Neural cell (in vitro differentiated cells): ENCODE data around the gene ERC2. TPM values are rescaled to one million over a fixed set of nuclear protein-coding genes. Genes with fewer than 3 reads are reported as not detected.

Experiments
- H2AFZ ChIP-seq: fragments of 200-600, 300-800 bp; sonication (generic), shearing (Covaris generic); 2 replicates; pipeline ENCODE4 v1.6.0; 2014; ENCODE audit warnings: low read depth, mild to moderate bottlenecking, antibody characterized with exemption, low read length, moderate library complexity
- H3F3A ChIP-seq: fragments of 200-600 bp; shearing (Covaris generic); 2 replicates; pipeline ENCODE4 v1.6.1; 2016; ENCODE audit warnings: mild to moderate bottlenecking, moderate library complexity, mixed read lengths, antibody characterized with exemption, low read length; ENCODE audit not compliant: insufficient read depth, poor library complexity, severe bottlenecking
- H3K27ac ChIP-seq: fragments of 200-600, 300-800 bp; sonication (generic), shearing (Covaris generic); 2 replicates; pipeline ENCODE4 v1.5.1; 2014; ENCODE audit warnings: mild to moderate bottlenecking, low read length, moderate library complexity
- H3K27me3 ChIP-seq: fragments of 300-800, 200-600 bp; sonication (generic), shearing (Covaris generic); 2 replicates; pipeline ENCODE4 v1.6.0; 2014; ENCODE audit warnings: mild to moderate bottlenecking, low read depth, low read length, moderate library complexity; ENCODE audit not compliant: insufficient read depth
- H3K36me3 ChIP-seq: fragments of 300-800, 200-600 bp; sonication (generic), shearing (Covaris generic); 2 replicates; pipeline ENCODE4 v1.5.1; 2014; ENCODE audit warnings: mild to moderate bottlenecking, antibody characterized with exemption, low read length, moderate library complexity; ENCODE audit not compliant: insufficient read depth
- H3K4me2 ChIP-seq: fragments of 300-800, 200-600 bp; sonication (generic), shearing (Covaris generic); 2 replicates; pipeline ENCODE4 v1.6.0; 2014; ENCODE audit warnings: mild to moderate bottlenecking, low read length
- H3K4me3 ChIP-seq: fragments of 300-800, 200-600 bp; sonication (generic), shearing (Covaris generic); 2 replicates; pipeline ENCODE4 v1.5.1; 2014; ENCODE audit warnings: mild to moderate bottlenecking, low read length, moderate library complexity
- H3K79me2 ChIP-seq: fragments of 200-600 bp; shearing (Covaris generic); replicated peaks from 2 replicates; pipeline ENCODE4 v1.6.0; 2014; ENCODE audit warnings: mild to moderate bottlenecking, low read length, moderate library complexity; ENCODE audit not compliant: insufficient read depth
- H3K9ac ChIP-seq: fragments of 300-800, 200-600 bp; sonication (generic), shearing (Covaris generic); 2 replicates; pipeline ENCODE4 v1.6.1; 2016; ENCODE audit warnings: mild to moderate bottlenecking, low read length, mixed read lengths
- H3K9me2 ChIP-seq: fragments of 200-600 bp; shearing (Covaris generic); 2 replicates; pipeline ENCODE4 v1.6.1; 2016; ENCODE audit warnings: mild to moderate bottlenecking, low read length, mixed read lengths; ENCODE audit not compliant: insufficient read depth
- H3K9me3 ChIP-seq: fragments of 200-600, 300-800 bp; sonication (generic), shearing (Covaris generic); 2 replicates; pipeline ENCODE4 v1.6.1; 2016; ENCODE audit warnings: mild to moderate bottlenecking, mixed run types, low read length, moderate library complexity, mixed read lengths
- H4K20me1 ChIP-seq: fragments of 200-600 bp; shearing (Covaris generic); 2 replicates; pipeline ENCODE4 v1.6.1; 2016; ENCODE audit warnings: mild to moderate bottlenecking, mixed run types; ENCODE audit not compliant: insufficient read depth
- EP300 ChIP-seq: fragments of 450-650 bp; conservative IDR thresholded peaks from 2 replicates; pipeline ENCODE4 v1.6.1; 2014; ENCODE audit warnings: antibody characterized with exemption, mild to moderate bottlenecking, moderate library complexity; ENCODE audit not compliant: poor library complexity, severe bottlenecking
- EZH2 ChIP-seq: fragments of 200-600, 300-800 bp; shearing (Covaris generic), sonication (generic); IDR thresholded peaks from 2 replicates; pipeline ENCODE4 v1.6.1; 2014; ENCODE audit warnings: antibody characterized with exemption, low read length, borderline replicate concordance, mild to moderate bottlenecking; ENCODE audit not compliant: insufficient read depth, poor library complexity, severe bottlenecking
- MXI1 ChIP-seq: fragments of 450-650 bp; conservative IDR thresholded peaks from 2 replicates; pipeline ENCODE4 v1.6.1; 2014; ENCODE audit warnings: antibody characterized with exemption, mild to moderate bottlenecking; ENCODE audit not compliant: poor library complexity, severe bottlenecking
- POLR2AphosphoS5 ChIP-seq: IDR thresholded peaks from 2 replicates; pipeline ENCODE4 v1.6.1; 2012
- RAD21 ChIP-seq: fragments of 450-650 bp; conservative IDR thresholded peaks from 2 replicates; pipeline ENCODE4 v1.6.1; 2014; ENCODE audit warnings: antibody characterized with exemption, mild to moderate bottlenecking, moderate library complexity
- SMC3 ChIP-seq: fragments of 450-650 bp; conservative IDR thresholded peaks from 2 replicates; pipeline ENCODE4 v1.6.1; 2014; ENCODE audit warnings: antibody characterized with exemption, mild to moderate bottlenecking, moderate library complexity; ENCODE audit not compliant: poor library complexity
- TAF1 ChIP-seq: IDR thresholded peaks from 2 replicates; pipeline ENCODE4 v1.6.1; 2012; ENCODE audit warnings: low read depth
- polyA plus RNA-seq: library from polyadenylated mRNA; depleted of rRNA; stranded (reverse); fragments of >200 nt; gene quantifications from 2 replicates; pipeline ENCODE4 v1.2.3, GENCODE V29; 2014
- TF ChIP-seq, protein P1 (sequence below): fragments of 450-650 bp; IDR thresholded peaks from 2 replicates; pipeline ENCODE4 v1.5.1; 2014; ENCODE audit warnings: antibody characterized with exemption, mild to moderate bottlenecking, moderate library complexity; ENCODE audit not compliant: poor library complexity, severe bottlenecking
- TF ChIP-seq, protein P2 (sequence below): IDR thresholded peaks from 2 replicates; pipeline ENCODE4 v1.6.1; 2012; ENCODE audit warnings: borderline replicate concordance

The ERC2 gene
- polyA plus RNA-seq, 1 donor from 2014 or later, result 60.4 TPM

DNA sequence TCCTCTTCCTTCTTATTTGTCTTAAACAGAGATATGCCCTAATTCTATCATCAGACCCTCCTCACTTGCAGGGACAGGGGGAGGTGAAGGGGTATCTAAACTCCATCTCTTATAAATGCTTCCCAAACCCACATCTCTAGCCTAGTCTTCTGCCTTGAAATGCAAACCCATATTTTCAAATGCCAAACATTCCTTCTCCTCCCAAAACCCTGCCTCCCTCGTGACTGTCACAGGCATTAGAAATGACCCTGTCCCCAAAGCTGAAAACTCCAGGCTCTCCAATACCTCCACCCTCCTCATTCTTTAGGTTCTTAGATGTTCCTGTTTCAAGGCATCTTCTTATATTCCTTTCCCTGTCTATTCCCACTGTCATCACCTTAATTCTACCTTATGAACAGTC, 191.0 kb downstream of the ERC2 start:
- Histone ChIP-seq H3K4me3 (no peak overlapping the region), H3K36me3 (peaks cover 10% of the 10 kb centered on the region), H3K27me3 (no peaks in the 10 kb centered on the region), H3K9me2 (no peaks in the 10 kb centered on the region), H3K9me3 (no peaks in the 10 kb centered on the region), H4K20me1 (no peaks in the 10 kb centered on the region), H3K4me2 (no peak overlapping the region), H3K79me2 (no peaks in the 10 kb centered on the region), H2AFZ (no peak overlapping the region), H3K27ac (no peak overlapping the region), H3K9ac (no peak overlapping the region), H3F3A (no peaks in the 10 kb centered on the region)
- TF ChIP-seq, protein P1, sequence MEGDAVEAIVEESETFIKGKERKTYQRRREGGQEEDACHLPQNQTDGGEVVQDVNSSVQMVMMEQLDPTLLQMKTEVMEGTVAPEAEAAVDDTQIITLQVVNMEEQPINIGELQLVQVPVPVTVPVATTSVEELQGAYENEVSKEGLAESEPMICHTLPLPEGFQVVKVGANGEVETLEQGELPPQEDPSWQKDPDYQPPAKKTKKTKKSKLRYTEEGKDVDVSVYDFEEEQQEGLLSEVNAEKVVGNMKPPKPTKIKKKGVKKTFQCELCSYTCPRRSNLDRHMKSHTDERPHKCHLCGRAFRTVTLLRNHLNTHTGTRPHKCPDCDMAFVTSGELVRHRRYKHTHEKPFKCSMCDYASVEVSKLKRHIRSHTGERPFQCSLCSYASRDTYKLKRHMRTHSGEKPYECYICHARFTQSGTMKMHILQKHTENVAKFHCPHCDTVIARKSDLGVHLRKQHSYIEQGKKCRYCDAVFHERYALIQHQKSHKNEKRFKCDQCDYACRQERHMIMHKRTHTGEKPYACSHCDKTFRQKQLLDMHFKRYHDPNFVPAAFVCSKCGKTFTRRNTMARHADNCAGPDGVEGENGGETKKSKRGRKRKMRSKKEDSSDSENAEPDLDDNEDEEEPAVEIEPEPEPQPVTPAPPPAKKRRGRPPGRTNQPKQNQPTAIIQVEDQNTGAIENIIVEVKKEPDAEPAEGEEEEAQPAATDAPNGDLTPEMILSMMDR, result no peak
- no peak for TF ChIP-seq MXI1
- TF ChIP-seq POLR2AphosphoS5, result no peak
- no peak for TF ChIP-seq EP300
- no peak for TF ChIP-seq SMC3

DNA sequence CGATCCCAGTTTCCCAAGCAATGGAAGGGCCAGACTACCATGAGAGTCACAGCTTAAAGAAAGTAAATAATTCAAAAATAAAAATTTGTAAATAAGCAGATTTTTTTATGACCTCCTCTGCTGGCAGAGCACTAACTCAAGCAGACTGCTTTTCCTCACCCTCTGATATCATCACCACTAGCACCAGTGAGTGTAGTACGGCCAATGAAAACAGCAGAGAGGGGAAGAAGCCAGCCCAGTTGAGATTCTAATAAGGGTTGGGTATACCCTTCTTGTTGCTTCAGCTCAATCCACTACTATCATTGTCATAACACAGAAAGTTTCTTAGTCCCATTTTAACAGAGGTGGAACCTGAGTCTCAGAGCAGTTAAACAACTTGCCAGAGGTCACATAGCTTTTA, 193.1 kb downstream of the ERC2 start:
- Histone ChIP-seq H3K79me2 (no peaks in the 10 kb centered on the region), H3K9me2 (no peaks in the 10 kb centered on the region), H3K4me3 (no peak overlapping the region), H3K4me2 (no peak overlapping the region), H3K9me3 (no peaks in the 10 kb centered on the region), H3K9ac (no peak overlapping the region), H4K20me1 (no peaks in the 10 kb centered on the region), H3K36me3 (peaks cover 3% of the 10 kb centered on the region), H3F3A (no peaks in the 10 kb centered on the region), H3K27me3 (no peaks in the 10 kb centered on the region), H2AFZ (no peak overlapping the region), H3K27ac (no peak overlapping the region)
- TF ChIP-seq RAD21 (no peak), MXI1 (no peak), SMC3 (no peak), EP300 (no peak)
- TF ChIP-seq, protein P2, sequence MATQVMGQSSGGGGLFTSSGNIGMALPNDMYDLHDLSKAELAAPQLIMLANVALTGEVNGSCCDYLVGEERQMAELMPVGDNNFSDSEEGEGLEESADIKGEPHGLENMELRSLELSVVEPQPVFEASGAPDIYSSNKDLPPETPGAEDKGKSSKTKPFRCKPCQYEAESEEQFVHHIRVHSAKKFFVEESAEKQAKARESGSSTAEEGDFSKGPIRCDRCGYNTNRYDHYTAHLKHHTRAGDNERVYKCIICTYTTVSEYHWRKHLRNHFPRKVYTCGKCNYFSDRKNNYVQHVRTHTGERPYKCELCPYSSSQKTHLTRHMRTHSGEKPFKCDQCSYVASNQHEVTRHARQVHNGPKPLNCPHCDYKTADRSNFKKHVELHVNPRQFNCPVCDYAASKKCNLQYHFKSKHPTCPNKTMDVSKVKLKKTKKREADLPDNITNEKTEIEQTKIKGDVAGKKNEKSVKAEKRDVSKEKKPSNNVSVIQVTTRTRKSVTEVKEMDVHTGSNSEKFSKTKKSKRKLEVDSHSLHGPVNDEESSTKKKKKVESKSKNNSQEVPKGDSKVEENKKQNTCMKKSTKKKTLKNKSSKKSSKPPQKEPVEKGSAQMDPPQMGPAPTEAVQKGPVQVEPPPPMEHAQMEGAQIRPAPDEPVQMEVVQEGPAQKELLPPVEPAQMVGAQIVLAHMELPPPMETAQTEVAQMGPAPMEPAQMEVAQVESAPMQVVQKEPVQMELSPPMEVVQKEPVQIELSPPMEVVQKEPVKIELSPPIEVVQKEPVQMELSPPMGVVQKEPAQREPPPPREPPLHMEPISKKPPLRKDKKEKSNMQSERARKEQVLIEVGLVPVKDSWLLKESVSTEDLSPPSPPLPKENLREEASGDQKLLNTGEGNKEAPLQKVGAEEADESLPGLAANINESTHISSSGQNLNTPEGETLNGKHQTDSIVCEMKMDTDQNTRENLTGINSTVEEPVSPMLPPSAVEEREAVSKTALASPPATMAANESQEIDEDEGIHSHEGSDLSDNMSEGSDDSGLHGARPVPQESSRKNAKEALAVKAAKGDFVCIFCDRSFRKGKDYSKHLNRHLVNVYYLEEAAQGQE, result no peak

DNA sequence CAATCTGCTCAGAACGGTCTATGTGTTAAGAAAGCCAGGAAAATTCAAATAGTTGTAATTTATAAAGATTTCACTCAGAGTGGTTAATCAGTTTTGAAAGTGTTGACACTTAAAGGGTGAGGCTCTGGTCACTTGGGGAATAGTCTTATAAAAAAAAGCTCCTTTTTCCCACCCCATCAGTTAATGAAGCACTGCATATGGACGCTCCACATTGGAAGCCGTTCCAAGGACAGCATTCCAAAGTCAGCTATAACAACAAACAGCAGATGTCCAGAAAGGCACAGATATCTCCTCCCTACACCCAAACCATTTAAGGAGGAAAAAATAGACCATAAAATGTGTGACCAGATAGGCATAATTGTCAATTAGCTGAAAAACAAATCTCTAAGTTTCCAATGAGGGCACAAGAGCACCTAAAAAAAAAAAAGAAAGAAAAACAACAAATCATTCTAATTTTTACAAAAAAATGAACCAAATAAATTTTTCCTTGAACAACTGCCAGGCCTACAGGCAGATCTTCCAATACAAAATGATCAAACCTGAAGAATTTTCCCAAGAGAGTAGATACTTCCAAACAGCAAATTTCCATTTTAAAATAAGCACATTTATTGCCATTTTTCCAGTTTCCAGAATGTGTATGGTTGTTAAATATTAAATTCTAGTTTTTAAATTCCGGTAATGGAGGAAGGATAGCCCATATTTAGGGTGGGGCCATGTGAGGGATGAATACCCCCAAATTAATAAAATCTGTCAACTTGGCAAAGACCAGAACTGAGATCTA, 198.3 kb downstream of the ERC2 start:
- H3K4me2 ChIP-seq, result no peak overlapping the region
- H3K36me3 ChIP-seq, result no peaks in the 10 kb centered on the region
- H3K27me3 ChIP-seq, result no peaks in the 10 kb centered on the region
- TF ChIP-seq RAD21 (no peak), MXI1 (no peak), EZH2 (no peak), POLR2AphosphoS5 (no peak), TAF1 (no peak)
- TF ChIP-seq, protein P2, result no peak
- H3K79me2 ChIP-seq, result no peaks in the 10 kb centered on the region
- no peak overlapping the region for H3K4me3 ChIP-seq
- no peaks in the 10 kb centered on the region for H3F3A ChIP-seq
- H3K9ac ChIP-seq, result no peak overlapping the region
- no peaks in the 10 kb centered on the region for H3K9me2 ChIP-seq
- H2AFZ ChIP-seq, result no peak overlapping the region
- no peaks in the 10 kb centered on the region for H3K9me3 ChIP-seq
- H4K20me1 ChIP-seq, result no peaks in the 10 kb centered on the region
- H3K27ac ChIP-seq, result no peak overlapping the region
